K562 (cell line): ENCODE data around the gene EPHA2. TPM values are rescaled to one million over a fixed set of nuclear protein-coding genes. Genes with fewer than 3 reads are reported as not detected.
A peak's percentile ranks its signal among the peaks of the same experiment; 100 is the strongest.

Experiments used
- ATF7 ChIP-seq: fragments of 450-650 bp; IDR thresholded peaks from 2 replicates; pipeline ENCODE4 v1.7.1; 2014; ENCODE audit warnings: mild to moderate bottlenecking, moderate library complexity
- CHAMP1 ChIP-seq: fragments of 450-650 bp; IDR thresholded peaks from 2 replicates; pipeline ENCODE4 v1.6.1; 2016; ENCODE audit warnings: mild to moderate bottlenecking
- HLTF ChIP-seq: fragments of 450-650 bp; IDR thresholded peaks from 2 replicates; pipeline ENCODE4 v1.6.1; 2016
- HNRNPLL ChIP-seq: fragments of 200-400 bp; formaldehyde crosslinking; IDR thresholded peaks from 2 replicates; pipeline ENCODE4 v1.6.1; 2017; ENCODE audit warnings: low read length, low read depth, mild to moderate bottlenecking; ENCODE audit not compliant: poor library complexity, severe bottlenecking
- ILF3 ChIP-seq: fragments of 450-650 bp; IDR thresholded peaks from 2 replicates; pipeline ENCODE4 v1.6.1; 2018; ENCODE audit warnings: antibody characterized with exemption, mild to moderate bottlenecking, moderate library complexity, borderline replicate concordance
- MYC ChIP-seq, 2 experiments: fragments of 250-450 bp in 1 of 2; sonication (Bioruptor Pico) in 1 of 2; IDR thresholded peaks; 2 replicates each; pipeline versions ENCODE4 v1.5.1 to v1.6.1; 2012 to 2021; ENCODE audit warnings: low read depth in 2 of 2, borderline replicate concordance in 1 of 2, improper control_type of control experiment in 1 of 2, low read length in 1 of 2, mild to moderate bottlenecking in 1 of 2, moderate library complexity in 1 of 2
- NUFIP1 ChIP-seq: fragments of 450-650 bp; IDR thresholded peaks from 2 replicates; pipeline ENCODE4 v1.6.1; 2018; ENCODE audit not compliant: partially characterized antibody
- POLR2H ChIP-seq: IDR thresholded peaks from 2 replicates; pipeline ENCODE4 v1.6.1; 2016; ENCODE audit warnings: missing genetic modification characterization, low read depth, mild to moderate bottlenecking, control low read depth, missing compliant biosample characterization, moderate library complexity
- POLR3A ChIP-seq: IDR thresholded peaks from 2 replicates; pipeline ENCODE4 v1.6.1; 2011; ENCODE audit warnings: borderline replicate concordance, mild to moderate bottlenecking, moderate library complexity; ENCODE audit not compliant: insufficient read length, insufficient read depth; ENCODE audit errors: extremely low read depth
- PTRF ChIP-seq: fragments of 450-650 bp; IDR thresholded peaks from 2 replicates; pipeline ENCODE4 v1.6.1; 2016; ENCODE audit warnings: mild to moderate bottlenecking, missing genetic modification characterization, missing compliant biosample characterization
- RAD21 ChIP-seq, 2 experiments: fragments of 250-450 bp in 1 of 2; fragments of 450-650 bp in 1 of 2; sonication (Bioruptor Pico) in 1 of 2; formaldehyde crosslinking in 1 of 2; IDR thresholded peaks in 1 of 2; conservative IDR thresholded peaks in 1 of 2; 2 replicates each; pipeline versions ENCODE4 v1.4.0 to v1.8.0; 2020 to 2022; ENCODE audit warnings: mild to moderate bottlenecking in 2 of 2, moderate library complexity in 1 of 2
- TARDBP ChIP-seq: fragments of 450-650 bp; IDR thresholded peaks from 2 replicates; pipeline ENCODE4 v1.6.1; 2016
- TRIM24 ChIP-seq, 2 experiments: fragments of 450-650 bp; IDR thresholded peaks; 2 replicates each; pipeline ENCODE4 v1.6.1; 2016
- ZBED1 ChIP-seq: IDR thresholded peaks from 2 replicates; pipeline ENCODE4 v1.6.1; 2014
- ZBTB7A ChIP-seq: IDR thresholded peaks from 2 replicates; pipeline ENCODE4 v1.6.1; 2011; ENCODE audit warnings: low read depth, mild to moderate bottlenecking, low read length, moderate library complexity, borderline replicate concordance; ENCODE audit not compliant: control insufficient read depth
- ZBTB8A ChIP-seq: fragments of 450-650 bp; IDR thresholded peaks from 2 replicates; pipeline ENCODE4 v1.6.1; 2018; ENCODE audit warnings: mild to moderate bottlenecking, moderate library complexity; ENCODE audit not compliant: partially characterized antibody
- ZNF146 ChIP-seq: IDR thresholded peaks from one replicate; pipeline ENCODE4 v1.6.1; 2018; ENCODE audit warnings: missing compliant biosample characterization; ENCODE audit not compliant: unreplicated experiment
- ZNF444 ChIP-seq: fragments of 250-450 bp; sonication (Bioruptor Pico); IDR thresholded peaks from 2 replicates; pipeline ENCODE4 v1.4.0; 2020; ENCODE audit warnings: mild to moderate bottlenecking, moderate library complexity
- ZNF589 ChIP-seq: fragments of 200-800 bp; sonication (Bioruptor generic); IDR thresholded peaks from 2 replicates; pipeline ENCODE4 v1.6.1; 2016; ENCODE audit warnings: low read depth, missing genetic modification characterization, missing compliant biosample characterization
- ZNF75A ChIP-seq: fragments of 450-650 bp; formaldehyde crosslinking; IDR thresholded peaks from 2 replicates; pipeline ENCODE4 v1.4.0; 2020; ENCODE audit warnings: mild to moderate bottlenecking
- ZNF76 ChIP-seq: fragments of 250-450 bp; sonication (Bioruptor Pico); IDR thresholded peaks from 2 replicates; pipeline ENCODE4 v1.4.0; 2020; ENCODE audit warnings: mild to moderate bottlenecking, moderate library complexity, borderline replicate concordance
- polyA plus RNA-seq, 8 experiments: library from polyadenylated mRNA; depleted of rRNA in 4 of 8; stranded (reverse) in 5 of 8; unstranded in 3 of 8; fragments of >200 nt; fragmentation: Nextera tagmentation in 2 of 8; fragmentation: Illumina TruSeq in 1 of 8; extraction: Ambion mirVana in 2 of 8; extraction: Trizol in 1 of 8; gene quantifications; 2 replicates each; pipeline versions ENCODE4 v1.2.1 to v1.2.3, GENCODE V29; 2011 to 2014; ENCODE audit warnings: inconsistent platforms in 1 of 8, missing spikeins in 1 of 8
- total RNA-seq, 7 experiments: library from RNA; depleted of rRNA in 6 of 7; stranded (reverse); fragments of >200 nt in 6 of 7; fragmentation: Illumina TruSeq in 2 of 7; extraction: Trizol in 2 of 7; gene quantifications; 2 replicates each; pipeline versions ENCODE4 v1.2.1 to v1.2.3, GENCODE V29; 2011 to 2021; ENCODE audit warnings: low replicate concordance in 1 of 7
- TF ChIP-seq, protein P1 (sequence below): sonication (generic); formaldehyde crosslinking; IDR thresholded peaks from 2 replicates; pipeline ENCODE4 v1.8.1; 2022; ENCODE audit warnings: missing genetic modification reagents
- TF ChIP-seq, protein P2 (sequence below), 3 experiments: fragments of 200-800 bp in 1 of 3; sonication (Bioruptor generic) in 1 of 3; sonication (generic) in 1 of 3; formaldehyde crosslinking in 1 of 3; IDR thresholded peaks; 2 replicates each; pipeline versions ENCODE4 v1.6.1 to v1.8.0; 2016 to 2022; ENCODE audit warnings: mild to moderate bottlenecking in 2 of 3, missing compliant biosample characterization in 2 of 3, missing genetic modification characterization in 2 of 3, missing genetic modification reagents in 1 of 3

The EPHA2 gene
- total and polyA plus RNA-seq, 9 of the 15 experiments (the other 6 are each of a cell fraction or from before 2014, with no cell fraction given) = 0.04 to 0.40 (median 0.07) TPM; not detected in 4

- TF ChIP-seq POLR3A = no peak
- TF ChIP-seq ZNF75A = no peak
- TF ChIP-seq ZNF146 = no peak
- peak; percentile 15 for TF ChIP-seq HNRNPLL
- TF ChIP-seq CHAMP1 = no peak
- no peak for TF ChIP-seq ZBTB8A
- TF ChIP-seq, protein P1, sequence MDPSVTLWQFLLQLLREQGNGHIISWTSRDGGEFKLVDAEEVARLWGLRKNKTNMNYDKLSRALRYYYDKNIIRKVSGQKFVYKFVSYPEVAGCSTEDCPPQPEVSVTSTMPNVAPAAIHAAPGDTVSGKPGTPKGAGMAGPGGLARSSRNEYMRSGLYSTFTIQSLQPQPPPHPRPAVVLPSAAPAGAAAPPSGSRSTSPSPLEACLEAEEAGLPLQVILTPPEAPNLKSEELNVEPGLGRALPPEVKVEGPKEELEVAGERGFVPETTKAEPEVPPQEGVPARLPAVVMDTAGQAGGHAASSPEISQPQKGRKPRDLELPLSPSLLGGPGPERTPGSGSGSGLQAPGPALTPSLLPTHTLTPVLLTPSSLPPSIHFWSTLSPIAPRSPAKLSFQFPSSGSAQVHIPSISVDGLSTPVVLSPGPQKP (CRISPR knock-in tag) = no peak
- no peak for TF ChIP-seq MYC (IDR thresholded peaks at IDR 0.05; ENCODE audit: low read depth, low read length)
- no peak for TF ChIP-seq MYC (CRISPR knock-in tag; IDR thresholded peaks at IDR 0.05; ENCODE audit: borderline replicate concordance, low read depth)
- no peak for TF ChIP-seq ZNF444 (CRISPR knock-in tag)
- TF ChIP-seq TARDBP = no peak
- TF ChIP-seq TRIM24 (IDR thresholded peaks at IDR 0.05) = peak; percentile 25 to 34; a peak in 1 of 4 replicates
- no peak for TF ChIP-seq POLR2H (tag)
- TF ChIP-seq, protein P2, sequence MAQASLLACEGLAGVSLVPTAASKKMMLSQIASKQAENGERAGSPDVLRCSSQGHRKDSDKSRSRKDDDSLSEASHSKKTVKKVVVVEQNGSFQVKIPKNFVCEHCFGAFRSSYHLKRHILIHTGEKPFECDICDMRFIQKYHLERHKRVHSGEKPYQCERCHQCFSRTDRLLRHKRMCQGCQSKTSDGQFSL (CRISPR knock-in tag; IDR thresholded peaks at IDR 0.05) = peak; percentile 52
- TF ChIP-seq, protein P2 (tag; IDR thresholded peaks at IDR 0.05) = peak in 1 of 2 experiments; percentile 54; a peak in 1 of 4 replicates
- TF ChIP-seq ZNF589 (CRISPR knock-in tag) = 0 out of 2 replicates have a peak, but pooled peaks have one; percentile 40
- TF ChIP-seq NUFIP1 = no peak
- TF ChIP-seq ILF3 = no peak
- TF ChIP-seq ZNF76 (CRISPR knock-in tag) = no peak
- TF ChIP-seq ATF7 = no peak
- TF ChIP-seq RAD21 (CRISPR knock-in tag; conservative IDR thresholded peaks at IDR 0.05 in 1 of 2, IDR thresholded peaks at IDR 0.05 in 1 of 2) = no peak
- no peak for TF ChIP-seq ZBED1
- no peak for TF ChIP-seq HLTF
- no peak for TF ChIP-seq PTRF (tag)
- 0 out of 2 replicates have a peak, but pooled peaks have one; percentile 22 for TF ChIP-seq ZBTB7A
Measured at GRCh38 chr1:16171314-16172151, 15.7 kb upstream of the EPHA2 start (continued).
